ENCODE measurements around the gene FIS1.
"Not testable (repeated sequence)": the region's sequence is repeated elsewhere in the genome, so short reads cannot be mapped to it uniquely, and the experiment has no call there.

FIS1 gene

DNA sequence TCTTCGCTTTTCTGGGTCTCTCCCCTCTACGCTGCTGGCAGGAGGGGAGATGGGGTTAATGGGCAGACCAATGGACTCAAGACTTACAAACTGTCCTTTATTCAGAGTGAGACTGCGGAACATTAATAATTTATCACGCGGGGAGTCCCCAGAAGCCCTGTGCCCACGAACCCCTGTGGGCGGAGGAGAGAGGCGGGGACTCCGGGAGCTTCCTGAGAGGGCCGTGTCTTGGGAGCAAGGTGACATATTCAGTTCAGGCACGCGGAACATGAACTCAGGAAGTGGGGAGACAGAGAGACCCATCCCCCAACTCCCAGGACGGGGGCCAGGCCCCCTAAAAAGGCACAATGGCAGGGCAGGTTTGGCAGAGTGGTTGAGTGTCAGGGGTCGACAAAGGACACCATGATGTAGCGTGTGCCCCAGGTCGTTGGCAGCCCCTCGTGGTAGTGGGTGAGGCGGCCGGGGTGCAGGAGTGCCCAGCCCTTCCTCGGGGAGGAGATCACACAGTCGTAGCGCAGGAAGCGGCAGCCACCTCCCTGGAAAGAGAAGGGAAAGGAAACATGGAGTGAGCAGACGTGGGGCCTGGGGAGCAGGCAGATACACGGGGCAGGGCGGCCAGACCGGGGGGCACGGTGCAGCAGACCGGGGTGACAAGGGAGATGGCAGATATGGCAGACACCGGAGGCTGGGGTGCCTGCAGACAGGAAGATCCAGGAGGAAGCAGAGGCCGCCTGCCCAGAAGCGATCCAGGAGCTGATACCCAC, 38.8 kb downstream of the FIS1 start:
- DNase-seq (ENCODE audit: low read depth, low spot score) = no peak

DNA sequence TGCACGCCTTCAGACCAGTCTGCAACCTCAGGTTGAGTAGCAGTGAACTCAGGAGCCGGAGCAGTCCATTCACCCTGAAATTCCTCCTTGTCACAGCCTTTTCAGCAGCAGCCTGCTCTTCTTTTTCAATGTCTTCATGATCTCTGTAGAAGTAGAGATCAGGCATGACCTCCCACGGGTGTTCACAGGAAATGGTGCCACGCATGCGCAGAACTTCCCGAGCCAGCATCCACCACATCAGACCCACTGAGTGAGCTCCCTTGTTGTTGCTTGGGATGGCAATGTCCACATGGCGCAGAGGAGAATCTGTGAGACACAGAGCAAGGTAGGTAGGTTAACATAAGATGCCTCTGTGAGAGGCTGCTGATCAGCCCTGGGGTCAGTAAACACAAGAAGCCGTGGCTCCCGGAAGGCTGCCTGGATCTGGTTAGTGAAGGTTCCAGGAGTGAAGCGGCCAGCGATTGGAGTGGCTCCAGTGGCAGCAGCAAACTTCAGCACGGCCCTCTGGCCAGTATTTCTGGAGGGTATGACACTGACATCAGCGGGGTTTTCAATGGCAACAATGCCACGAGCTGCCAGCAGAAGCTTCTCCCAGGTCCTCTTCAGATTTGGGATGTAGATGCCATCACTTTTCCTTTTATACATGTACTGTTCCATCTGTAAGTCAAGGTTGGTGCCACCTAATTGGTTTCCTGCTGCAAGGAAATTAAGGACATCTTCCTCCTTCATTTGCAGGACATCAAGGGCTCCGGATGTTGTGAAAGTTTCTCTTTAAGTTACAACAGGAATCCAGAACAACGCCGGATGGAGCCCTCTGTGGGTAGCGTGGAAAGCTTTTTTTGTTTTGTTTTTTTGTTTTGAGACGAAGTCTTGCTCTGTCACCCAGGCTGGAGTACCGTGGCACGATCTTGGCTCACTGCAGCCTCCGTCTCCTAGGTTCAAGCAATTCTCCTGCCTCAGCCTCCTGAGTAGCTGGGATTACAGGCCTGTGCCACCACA, 40.8 kb downstream of the FIS1 start:
- DNase-seq (ENCODE audit: low read depth, low spot score) = not testable (repeated sequence)

- no peak for DNase-seq (ENCODE audit: low read depth, low spot score)
Measured at GRCh38 chr7:101202603-101202918, 42.3 kb downstream of the FIS1 start.

DNA sequence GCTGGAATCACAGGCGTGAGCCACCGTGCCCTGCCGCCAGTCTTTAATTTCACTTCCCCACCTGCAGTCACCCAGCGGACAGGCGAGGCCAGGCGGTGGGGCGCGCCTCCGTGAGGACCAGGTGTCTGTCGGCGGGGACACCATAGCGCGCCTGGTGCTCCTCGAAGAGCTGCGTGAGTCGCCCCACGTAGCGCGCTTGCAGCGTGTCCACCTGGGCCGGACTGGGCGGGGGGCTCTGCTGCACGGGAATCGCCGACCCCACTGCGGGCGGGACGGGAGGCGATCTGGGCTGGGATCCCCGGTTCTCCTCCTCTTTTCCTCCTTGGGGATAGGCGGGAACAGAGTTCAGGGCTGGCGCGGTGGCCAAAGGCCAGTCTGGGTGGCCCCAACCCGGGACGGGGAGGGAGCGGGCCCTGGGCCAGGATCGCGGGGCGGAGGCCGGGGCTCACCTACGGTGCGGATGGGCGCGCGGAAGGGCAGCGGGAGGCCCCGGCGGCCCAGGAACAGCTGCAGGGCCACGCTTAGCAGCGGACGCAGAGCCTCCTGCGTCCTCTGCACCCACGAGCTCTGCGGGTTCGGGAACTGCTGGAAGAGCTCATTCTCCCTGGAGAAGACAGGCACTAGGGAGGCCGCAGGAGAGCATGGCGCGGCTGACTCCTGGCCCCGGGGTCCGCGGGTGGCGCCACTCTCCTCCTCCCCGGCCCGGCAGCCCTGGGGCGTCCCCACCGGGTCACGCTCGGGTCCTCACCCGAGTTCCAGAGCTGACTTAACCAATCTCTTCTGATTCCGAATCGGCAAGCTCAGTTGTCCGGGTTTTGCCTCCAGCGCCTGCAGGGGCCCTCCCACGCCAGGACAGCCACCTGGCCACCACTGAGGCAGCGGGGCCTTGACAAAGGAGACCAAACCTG, 42.9 kb downstream of the FIS1 start:
- no peak for DNase-seq (ENCODE audit: low read depth, low spot score)

DNA sequence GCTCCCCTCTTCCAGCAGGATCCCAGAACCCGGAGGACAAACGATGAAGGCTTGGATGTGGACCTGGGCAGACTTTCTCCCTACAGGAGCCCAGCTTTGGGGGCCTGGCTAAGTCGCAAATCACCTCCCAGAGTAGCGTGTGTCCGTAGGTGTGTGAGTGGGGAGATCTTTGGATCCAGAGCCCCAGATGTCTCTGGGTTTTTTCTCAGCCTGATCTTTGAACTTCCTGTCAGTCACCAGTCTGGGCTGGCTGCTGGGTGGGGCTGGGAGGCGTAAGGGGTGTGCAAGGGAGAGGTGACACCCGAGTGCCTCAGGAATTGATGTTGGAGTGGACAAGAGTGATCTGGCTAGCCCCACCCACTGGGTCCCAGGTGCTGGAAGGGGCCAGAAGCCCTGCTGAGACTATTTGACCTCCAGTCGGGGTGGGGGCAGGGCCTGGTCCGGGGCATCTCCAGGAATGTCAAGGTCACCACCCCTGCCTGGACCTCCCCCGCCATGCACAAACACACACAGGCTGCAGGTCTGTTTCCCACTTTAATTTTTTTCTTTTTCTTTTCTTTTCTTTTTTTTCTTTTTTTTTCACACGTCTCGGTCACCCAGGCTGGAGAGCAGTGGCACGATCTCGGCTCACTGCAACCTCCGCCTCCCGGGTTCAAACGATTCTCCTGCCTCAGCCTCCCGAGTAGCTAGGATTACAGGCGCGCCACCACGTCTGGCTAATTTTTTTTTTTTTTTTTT, 43.9 kb downstream of the FIS1 start, which contains the start of gene MOGAT3:
Gene MOGAT3, minus strand, starts transcription at position 175 of the 738 bp plus-strand sequence. CDS start 182 bp downstream, outside the sequence.
- no peak for DNase-seq (ENCODE audit: low read depth, low spot score)

GRCh38 chr7:101200504-101200861, 44.4 kb downstream of the FIS1 start:
- DNase-seq (ENCODE audit: low read depth, low spot score) = no peak

DNA sequence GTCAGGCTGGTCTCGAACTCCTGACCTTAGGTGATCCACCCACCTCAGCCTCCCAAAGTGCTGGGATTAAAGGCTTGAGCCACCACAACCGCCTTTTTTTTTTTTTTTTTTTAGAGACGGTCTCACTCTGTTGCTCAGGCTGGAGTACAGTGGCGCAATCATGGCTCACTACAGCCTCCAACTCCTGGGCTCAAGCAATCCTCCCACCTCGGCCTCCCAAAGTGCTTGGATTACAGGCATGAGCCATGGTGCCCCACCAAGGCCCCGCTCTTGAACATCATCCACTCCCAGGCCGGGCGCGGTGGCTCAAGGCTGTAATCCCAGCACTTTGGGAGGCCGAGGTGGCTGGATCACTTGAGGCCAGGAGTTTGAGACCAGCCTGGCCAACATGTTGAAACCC, 45.4 kb downstream of the FIS1 start:
- not testable (repeated sequence) for DNase-seq (ENCODE audit: low read depth, low spot score)

DNA sequence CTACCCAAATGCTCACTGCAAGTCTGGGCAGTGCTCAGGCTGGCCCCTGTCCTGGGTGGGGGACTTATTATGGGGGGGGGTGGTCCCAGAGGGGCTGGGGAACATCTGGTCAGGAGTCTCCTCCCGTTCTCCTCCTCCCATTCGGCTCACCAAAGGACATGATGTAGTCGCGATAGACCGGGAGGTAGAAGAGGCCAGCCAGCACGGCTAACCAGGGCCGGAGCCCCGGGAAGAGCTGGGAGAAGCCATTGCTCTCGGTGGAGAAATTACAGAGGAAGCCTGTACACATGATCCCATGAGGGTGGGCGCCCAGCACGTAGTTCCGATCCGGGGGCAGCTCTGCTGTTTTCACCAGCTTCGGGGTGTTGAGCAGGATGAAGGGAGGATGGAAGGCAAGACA, 46.4 kb downstream of the FIS1 start:
- DNase-seq (ENCODE audit: low read depth, low spot score) = no peak

GRCh38 chr7:101197991-101198390, 46.9 kb downstream of the FIS1 start:
- no peak for DNase-seq (ENCODE audit: low read depth, low spot score)

DNA sequence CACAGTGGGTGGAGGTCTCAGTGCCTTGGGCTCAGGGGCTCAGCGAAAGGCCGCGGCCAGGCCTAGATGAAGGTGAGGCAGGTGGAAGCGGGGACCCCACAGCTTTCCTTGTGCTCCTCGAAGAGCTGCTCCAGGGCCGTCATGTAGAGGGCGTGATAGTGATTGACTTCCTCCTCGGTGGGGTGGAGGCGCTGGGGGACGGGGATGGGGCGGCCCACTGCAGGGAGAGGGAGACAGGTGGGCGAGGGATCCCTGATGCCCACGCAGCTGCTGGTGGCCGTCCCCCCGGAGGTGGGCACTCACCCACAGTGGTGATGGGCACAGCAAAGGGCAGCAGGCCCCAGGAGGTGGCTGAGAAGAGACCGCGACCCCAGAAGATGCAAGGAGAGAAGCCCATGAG, 49.0 kb downstream of the FIS1 start:
- DNase-seq (ENCODE audit: low read depth, low spot score) = no peak
